Measurements from ENCODE around the gene TNIK.

The TNIK gene

DNA sequence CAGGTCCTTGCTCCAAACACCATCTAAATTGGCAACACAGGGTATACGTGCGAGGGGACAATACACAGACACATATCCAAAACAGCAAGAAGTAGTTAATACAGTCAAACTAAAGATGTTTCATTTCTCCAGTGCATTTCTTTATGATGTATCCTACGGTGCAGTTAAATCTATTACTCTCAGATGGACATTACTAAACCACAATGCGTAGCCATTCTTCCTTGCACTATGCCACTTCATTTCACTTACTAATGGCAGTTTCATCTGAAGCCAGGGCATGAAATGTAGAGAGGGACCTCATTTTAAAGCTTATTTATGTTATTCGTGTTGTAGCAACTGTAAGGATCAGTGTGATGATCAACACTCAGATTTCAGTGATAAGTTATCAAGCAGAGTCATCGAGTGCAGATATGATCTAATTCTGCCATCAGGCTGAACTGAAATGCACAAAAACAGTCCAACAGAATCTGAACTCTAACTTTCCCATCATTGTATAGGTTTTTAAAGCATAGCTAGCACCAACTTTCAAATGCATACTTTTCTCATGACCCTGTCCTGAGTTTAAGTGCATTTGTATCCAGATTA, 14.5 kb downstream of the TNIK start:
- Histone ChIP-seq H3K4me2 (ENCODE audit: low read length, poor library complexity, severe bottlenecking) (no peak overlapping the region), H2BK15ac (ENCODE audit: low read depth, poor library complexity, severe bottlenecking) (no peak overlapping the region), H4K91ac (ENCODE audit: low read length) (no peak overlapping the region), H3K79me1 (replicated peaks; ENCODE audit: low read length, poor library complexity, severe bottlenecking) (peaks cover 31% of the 10 kb centered on the region), H3K9ac (ENCODE audit: low read length) (no peak overlapping the region), H3K4ac (ENCODE audit: low read depth in 1 of 2, low read length in 2 of 2) (no peak overlapping the region), H4K8ac (ENCODE audit: low read length) (no peak overlapping the region), H3K4me1 (ENCODE audit: control insufficient read depth, insufficient read depth, low read depth, low read length) (no peaks in the 10 kb centered on the region), H3K36me3 (ENCODE audit: control insufficient read depth in 1 of 2, insufficient read depth in 2 of 2, low read depth in 1 of 2, low read length in 2 of 2) (no peaks in the 10 kb centered on the region), H2AFZ (ENCODE audit: low read depth, low read length) (no peak overlapping the region), H3K23ac (ENCODE audit: low read length in 2 of 2) (no peak overlapping the region), H3K9me3 (ENCODE audit: control insufficient read depth, low read length) (no peaks in the 10 kb centered on the region), H2BK120ac (ENCODE audit: low read depth, low read length) (no peak overlapping the region), H3K27me3 (ENCODE audit: control insufficient read depth in 1 of 2, insufficient read depth in 1 of 2, low read length in 2 of 2) (no peaks in the 10 kb centered on the region), H3K4me3 (ENCODE audit: insufficient read depth in 1 of 2, low read depth in 1 of 2, low read length in 2 of 2) (no peak overlapping the region), H2AK5ac (ENCODE audit: low read length, severe bottlenecking) (no peak overlapping the region), H3K18ac (ENCODE audit: low read depth in 1 of 2, low read length in 2 of 2) (no peak overlapping the region), H3K14ac (ENCODE audit: low read length in 2 of 2) (no peak overlapping the region), H2BK12ac (ENCODE audit: low read length in 2 of 2) (no peak overlapping the region), H3K27ac (ENCODE audit: low read length, poor library complexity, severe bottlenecking) (no peak overlapping the region), H2BK5ac (ENCODE audit: low read depth, low read length, poor library complexity, severe bottlenecking) (no peak overlapping the region)
- no peak for DNase-seq
- 82% methylated on average over 6 of the region's 6 CpGs for WGBS

GRCh38 chr3:171444001-171444690, 16.1 kb downstream of the TNIK start:
- Histone ChIP-seq H3K27ac (ENCODE audit: low read length, poor library complexity, severe bottlenecking) (no peak overlapping the region), H2AFZ (ENCODE audit: low read depth, low read length) (no peak overlapping the region), H3K4me1 (ENCODE audit: control insufficient read depth, insufficient read depth, low read depth, low read length) (peaks cover 2% of the 10 kb centered on the region), H2BK12ac (ENCODE audit: low read length in 2 of 2) (no peak overlapping the region), H2BK15ac (ENCODE audit: low read depth, poor library complexity, severe bottlenecking) (no peak overlapping the region), H4K91ac (ENCODE audit: low read length) (no peak overlapping the region), H3K79me1 (replicated peaks; ENCODE audit: low read length, poor library complexity, severe bottlenecking) (peaks cover 42% of the 10 kb centered on the region), H2BK120ac (ENCODE audit: low read depth, low read length) (no peak overlapping the region), H3K23ac (ENCODE audit: low read length in 2 of 2) (no peak overlapping the region), H3K27me3 (ENCODE audit: control insufficient read depth in 1 of 2, insufficient read depth in 1 of 2, low read length in 2 of 2) (no peaks in the 10 kb centered on the region), H2AK5ac (ENCODE audit: low read length, severe bottlenecking) (no peak overlapping the region), H3K4me2 (ENCODE audit: low read length, poor library complexity, severe bottlenecking) (no peak overlapping the region), H3K18ac (ENCODE audit: low read depth in 1 of 2, low read length in 2 of 2) (no peak overlapping the region), H2BK5ac (ENCODE audit: low read depth, low read length, poor library complexity, severe bottlenecking) (no peak overlapping the region), H3K14ac (ENCODE audit: low read length in 2 of 2) (no peak overlapping the region), H3K9me3 (ENCODE audit: control insufficient read depth, low read length) (no peaks in the 10 kb centered on the region), H3K4me3 (ENCODE audit: insufficient read depth in 1 of 2, low read depth in 1 of 2, low read length in 2 of 2) (no peak overlapping the region), H3K9ac (ENCODE audit: low read length) (no peak overlapping the region), H3K36me3 (ENCODE audit: control insufficient read depth in 1 of 2, insufficient read depth in 2 of 2, low read depth in 1 of 2, low read length in 2 of 2) (peaks cover 0 to 2% of the 10 kb centered on the region in 2 experiments), H4K8ac (ENCODE audit: low read length) (no peak overlapping the region), H3K4ac (ENCODE audit: low read depth in 1 of 2, low read length in 2 of 2) (no peak overlapping the region)
- WGBS: 100% methylated on average over 1 of the region's 3 CpGs
- DNase-seq: no peak

DNA sequence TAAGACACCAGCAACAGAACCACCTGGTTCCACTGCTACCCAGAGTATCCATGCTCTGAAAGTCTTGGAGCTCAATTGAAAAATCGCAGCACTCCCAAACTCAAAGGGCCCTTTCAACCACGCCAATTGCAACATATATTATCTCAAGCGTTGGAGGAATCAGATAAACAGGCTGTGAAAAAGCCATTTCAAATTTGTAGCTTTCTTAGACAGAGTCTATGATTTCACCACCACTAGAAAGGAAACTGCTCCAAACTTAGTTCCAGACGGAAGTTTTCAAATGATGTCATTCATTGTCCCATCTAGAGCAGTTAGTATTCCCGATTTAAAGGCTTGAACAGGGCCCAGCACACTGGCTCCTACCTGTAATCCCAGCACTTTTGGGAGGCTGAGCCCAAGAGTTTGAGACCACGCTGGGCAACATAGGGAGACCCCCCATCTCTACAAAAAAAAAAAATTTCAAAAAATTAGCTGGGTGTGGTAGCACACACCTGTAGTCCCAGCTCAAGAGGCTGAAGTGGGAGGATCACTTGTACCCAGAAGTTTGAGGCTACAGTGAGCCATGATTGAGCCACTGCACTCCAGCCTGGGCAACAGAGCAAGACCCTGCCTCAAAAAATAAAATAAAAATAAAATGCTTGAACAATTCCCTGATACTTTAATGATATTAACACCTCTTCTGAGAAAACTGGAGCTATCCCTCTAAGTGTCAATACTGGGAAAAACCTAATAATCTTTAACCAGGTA, 16.8 kb downstream of the TNIK start:
- Histone ChIP-seq H3K23ac (ENCODE audit: low read length in 2 of 2) (no peak overlapping the region), H3K9me3 (ENCODE audit: control insufficient read depth, low read length) (no peaks in the 10 kb centered on the region), H3K4me1 (ENCODE audit: control insufficient read depth, insufficient read depth, low read depth, low read length) (peaks cover 2% of the 10 kb centered on the region), H3K4me3 (ENCODE audit: insufficient read depth in 1 of 2, low read depth in 1 of 2, low read length in 2 of 2) (no peak overlapping the region), H4K8ac (ENCODE audit: low read length) (no peak overlapping the region), H2AK5ac (ENCODE audit: low read length, severe bottlenecking) (no peak overlapping the region), H2BK120ac (ENCODE audit: low read depth, low read length) (no peak overlapping the region), H2BK15ac (ENCODE audit: low read depth, poor library complexity, severe bottlenecking) (no peak overlapping the region), H3K9ac (ENCODE audit: low read length) (no peak overlapping the region), H2BK12ac (ENCODE audit: low read length in 2 of 2) (no peak overlapping the region), H2AFZ (ENCODE audit: low read depth, low read length) (no peak overlapping the region), H3K4ac (ENCODE audit: low read depth in 1 of 2, low read length in 2 of 2) (no peak overlapping the region), H3K4me2 (ENCODE audit: low read length, poor library complexity, severe bottlenecking) (no peak overlapping the region), H4K91ac (ENCODE audit: low read length) (no peak overlapping the region), H3K79me1 (replicated peaks; ENCODE audit: low read length, poor library complexity, severe bottlenecking) (peaks cover 43% of the 10 kb centered on the region), H3K27me3 (ENCODE audit: control insufficient read depth in 1 of 2, insufficient read depth in 1 of 2, low read length in 2 of 2) (no peaks in the 10 kb centered on the region), H3K27ac (ENCODE audit: low read length, poor library complexity, severe bottlenecking) (no peak overlapping the region), H3K36me3 (ENCODE audit: control insufficient read depth in 1 of 2, insufficient read depth in 2 of 2, low read depth in 1 of 2, low read length in 2 of 2) (peaks cover 0 to 2% of the 10 kb centered on the region in 2 experiments), H3K18ac (ENCODE audit: low read depth in 1 of 2, low read length in 2 of 2) (no peak overlapping the region), H2BK5ac (ENCODE audit: low read depth, low read length, poor library complexity, severe bottlenecking) (no peak overlapping the region), H3K14ac (ENCODE audit: low read length in 2 of 2) (no peak overlapping the region)
- DNase-seq: peak; percentile 74
- 62% methylated on average over 6 of the region's 6 CpGs for WGBS

- Histone ChIP-seq H3K79me1 (replicated peaks; ENCODE audit: low read length, poor library complexity, severe bottlenecking) (peaks cover 47% of the 10 kb centered on the region), H3K14ac (ENCODE audit: low read length in 2 of 2) (no peak overlapping the region), H3K4me2 (ENCODE audit: low read length, poor library complexity, severe bottlenecking) (no peak overlapping the region), H2BK5ac (ENCODE audit: low read depth, low read length, poor library complexity, severe bottlenecking) (no peak overlapping the region), H2AK5ac (ENCODE audit: low read length, severe bottlenecking) (no peak overlapping the region), H3K4ac (ENCODE audit: low read depth in 1 of 2, low read length in 2 of 2) (no peak overlapping the region), H2BK120ac (ENCODE audit: low read depth, low read length) (no peak overlapping the region), H3K27ac (ENCODE audit: low read length, poor library complexity, severe bottlenecking) (no peak overlapping the region), H3K4me1 (ENCODE audit: control insufficient read depth, insufficient read depth, low read depth, low read length) (peaks cover 2% of the 10 kb centered on the region), H3K9me3 (ENCODE audit: control insufficient read depth, low read length) (no peaks in the 10 kb centered on the region), H3K36me3 (ENCODE audit: control insufficient read depth in 1 of 2, insufficient read depth in 2 of 2, low read depth in 1 of 2, low read length in 2 of 2) (peaks cover 0 to 2% of the 10 kb centered on the region in 2 experiments), H2BK15ac (ENCODE audit: low read depth, poor library complexity, severe bottlenecking) (no peak overlapping the region), H3K9ac (ENCODE audit: low read length) (no peak overlapping the region), H2BK12ac (ENCODE audit: low read length in 2 of 2) (no peak overlapping the region), H4K91ac (ENCODE audit: low read length) (no peak overlapping the region), H2AFZ (ENCODE audit: low read depth, low read length) (no peak overlapping the region), H3K18ac (ENCODE audit: low read depth in 1 of 2, low read length in 2 of 2) (no peak overlapping the region), H4K8ac (ENCODE audit: low read length) (no peak overlapping the region), H3K23ac (ENCODE audit: low read length in 2 of 2) (no peak overlapping the region), H3K27me3 (ENCODE audit: control insufficient read depth in 1 of 2, insufficient read depth in 1 of 2, low read length in 2 of 2) (no peaks in the 10 kb centered on the region), H3K4me3 (ENCODE audit: insufficient read depth in 1 of 2, low read depth in 1 of 2, low read length in 2 of 2) (no peak overlapping the region)
- WGBS: 57% methylated on average over 2 of the region's 2 CpGs
- DNase-seq: no peak
These were observed 18.0 kb downstream of the TNIK start for GRCh38 chr3:171442184-171442583.
